HL-60 (cell line): ENCODE results near the gene RPAP2.
A peak's percentile ranks its signal among the peaks of the same experiment; 100 is the strongest.

Experiments used
- DNase-seq, 2 experiments: peaks; one replicate each; pipeline ENCODE4 v3.0.0-alpha.2; 2010 to 2020; ENCODE audit warnings: low read depth in 1 of 2, low spot score in 1 of 2
- H3K27ac ChIP-seq: fragments of 250-450 bp; sonication (Bioruptor Pico); replicated peaks from 2 replicates; pipeline ENCODE4 v1.5.1; 2020; ENCODE audit warnings: mild to moderate bottlenecking, moderate library complexity
- H3K27me3 ChIP-seq: fragments of 250-450 bp; sonication (Bioruptor Pico); 2 replicates; pipeline ENCODE4 v1.5.1; 2021; ENCODE audit warnings: mild to moderate bottlenecking, moderate library complexity; ENCODE audit not compliant: insufficient read depth, poor library complexity, severe bottlenecking
- H3K4me3 ChIP-seq: replicated peaks from 2 replicates; pipeline ENCODE4 v1.5.1; 2011; ENCODE audit warnings: mild to moderate bottlenecking, control low read depth, low read length; ENCODE audit not compliant: insufficient read depth
- GABPA ChIP-seq: IDR thresholded peaks from 2 replicates; pipeline ENCODE4 v1.6.1; 2012; ENCODE audit warnings: low read depth
- POLR2AphosphoS5 ChIP-seq: IDR thresholded peaks from 2 replicates; pipeline ENCODE4 v1.6.1; 2012; ENCODE audit warnings: low read depth
- SPI1 ChIP-seq: IDR thresholded peaks from 2 replicates; pipeline ENCODE4 v1.6.1; 2012; ENCODE audit warnings: low read depth, mild to moderate bottlenecking, borderline replicate concordance
- TF ChIP-seq, protein P1 (sequence below): IDR thresholded peaks from 2 replicates; pipeline ENCODE4 v1.6.1; 2012; ENCODE audit warnings: low read depth; ENCODE audit not compliant: insufficient replicate concordance
- TF ChIP-seq, protein P2 (sequence below): IDR thresholded peaks from one replicate; pipeline ENCODE4 v1.5.1; 2011; ENCODE audit warnings: low read length, control low read depth, inconsistent platforms; ENCODE audit not compliant: insufficient read depth

RPAP2 gene

DNA sequence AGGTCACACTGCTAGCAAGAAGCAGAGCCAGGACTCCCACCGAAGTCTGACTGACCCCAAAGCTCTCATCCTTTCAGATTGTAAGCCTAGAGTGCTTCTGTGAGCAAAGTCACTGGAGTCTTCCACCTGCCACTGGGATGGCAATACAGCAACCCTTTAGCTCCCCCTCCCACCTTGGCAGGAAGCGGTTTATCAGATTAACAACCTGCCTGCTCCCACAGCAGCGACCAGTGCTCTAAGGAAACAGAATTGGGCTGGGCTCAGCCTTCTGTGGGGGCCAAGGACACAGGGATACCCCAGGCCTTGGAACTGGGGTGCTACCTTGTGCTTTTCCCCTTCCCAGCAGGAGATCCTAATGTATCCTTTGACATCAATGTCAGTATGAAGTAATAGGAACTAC lies 111.8 kb downstream of the RPAP2 start:
- H3K27ac ChIP-seq: no peak overlapping the region
- DNase-seq: no peak
- H3K4me3 ChIP-seq: no peak overlapping the region
- H3K27me3 ChIP-seq: no peaks in the 10 kb centered on the region
- TF ChIP-seq SPI1 (no peak), POLR2AphosphoS5 (no peak), GABPA (no peak)
- TF ChIP-seq, protein P1, sequence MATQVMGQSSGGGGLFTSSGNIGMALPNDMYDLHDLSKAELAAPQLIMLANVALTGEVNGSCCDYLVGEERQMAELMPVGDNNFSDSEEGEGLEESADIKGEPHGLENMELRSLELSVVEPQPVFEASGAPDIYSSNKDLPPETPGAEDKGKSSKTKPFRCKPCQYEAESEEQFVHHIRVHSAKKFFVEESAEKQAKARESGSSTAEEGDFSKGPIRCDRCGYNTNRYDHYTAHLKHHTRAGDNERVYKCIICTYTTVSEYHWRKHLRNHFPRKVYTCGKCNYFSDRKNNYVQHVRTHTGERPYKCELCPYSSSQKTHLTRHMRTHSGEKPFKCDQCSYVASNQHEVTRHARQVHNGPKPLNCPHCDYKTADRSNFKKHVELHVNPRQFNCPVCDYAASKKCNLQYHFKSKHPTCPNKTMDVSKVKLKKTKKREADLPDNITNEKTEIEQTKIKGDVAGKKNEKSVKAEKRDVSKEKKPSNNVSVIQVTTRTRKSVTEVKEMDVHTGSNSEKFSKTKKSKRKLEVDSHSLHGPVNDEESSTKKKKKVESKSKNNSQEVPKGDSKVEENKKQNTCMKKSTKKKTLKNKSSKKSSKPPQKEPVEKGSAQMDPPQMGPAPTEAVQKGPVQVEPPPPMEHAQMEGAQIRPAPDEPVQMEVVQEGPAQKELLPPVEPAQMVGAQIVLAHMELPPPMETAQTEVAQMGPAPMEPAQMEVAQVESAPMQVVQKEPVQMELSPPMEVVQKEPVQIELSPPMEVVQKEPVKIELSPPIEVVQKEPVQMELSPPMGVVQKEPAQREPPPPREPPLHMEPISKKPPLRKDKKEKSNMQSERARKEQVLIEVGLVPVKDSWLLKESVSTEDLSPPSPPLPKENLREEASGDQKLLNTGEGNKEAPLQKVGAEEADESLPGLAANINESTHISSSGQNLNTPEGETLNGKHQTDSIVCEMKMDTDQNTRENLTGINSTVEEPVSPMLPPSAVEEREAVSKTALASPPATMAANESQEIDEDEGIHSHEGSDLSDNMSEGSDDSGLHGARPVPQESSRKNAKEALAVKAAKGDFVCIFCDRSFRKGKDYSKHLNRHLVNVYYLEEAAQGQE: no peak
- TF ChIP-seq, protein P2, sequence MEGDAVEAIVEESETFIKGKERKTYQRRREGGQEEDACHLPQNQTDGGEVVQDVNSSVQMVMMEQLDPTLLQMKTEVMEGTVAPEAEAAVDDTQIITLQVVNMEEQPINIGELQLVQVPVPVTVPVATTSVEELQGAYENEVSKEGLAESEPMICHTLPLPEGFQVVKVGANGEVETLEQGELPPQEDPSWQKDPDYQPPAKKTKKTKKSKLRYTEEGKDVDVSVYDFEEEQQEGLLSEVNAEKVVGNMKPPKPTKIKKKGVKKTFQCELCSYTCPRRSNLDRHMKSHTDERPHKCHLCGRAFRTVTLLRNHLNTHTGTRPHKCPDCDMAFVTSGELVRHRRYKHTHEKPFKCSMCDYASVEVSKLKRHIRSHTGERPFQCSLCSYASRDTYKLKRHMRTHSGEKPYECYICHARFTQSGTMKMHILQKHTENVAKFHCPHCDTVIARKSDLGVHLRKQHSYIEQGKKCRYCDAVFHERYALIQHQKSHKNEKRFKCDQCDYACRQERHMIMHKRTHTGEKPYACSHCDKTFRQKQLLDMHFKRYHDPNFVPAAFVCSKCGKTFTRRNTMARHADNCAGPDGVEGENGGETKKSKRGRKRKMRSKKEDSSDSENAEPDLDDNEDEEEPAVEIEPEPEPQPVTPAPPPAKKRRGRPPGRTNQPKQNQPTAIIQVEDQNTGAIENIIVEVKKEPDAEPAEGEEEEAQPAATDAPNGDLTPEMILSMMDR: no peak

DNA sequence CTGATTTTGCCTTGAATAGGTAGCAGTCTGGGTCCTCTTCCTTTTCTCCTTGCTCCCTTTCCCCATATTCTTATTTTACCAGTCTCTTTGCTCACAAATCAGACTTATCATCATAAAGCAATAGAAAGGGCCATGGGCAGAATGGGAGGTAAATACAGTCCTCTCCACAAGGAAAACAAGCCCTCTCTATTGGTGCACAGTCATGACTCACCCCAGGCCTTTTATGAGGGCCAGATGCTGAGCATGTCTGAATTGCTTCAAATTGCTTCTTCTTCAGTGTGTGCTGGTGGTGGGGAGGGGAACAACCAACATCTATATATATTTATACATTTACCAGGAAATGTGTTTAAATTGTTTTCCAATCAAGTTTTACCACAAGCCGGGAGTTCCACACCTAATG lies 112.7 kb downstream of the RPAP2 start:
- H3K27me3 ChIP-seq: no peaks in the 10 kb centered on the region
- TF ChIP-seq, protein P1: no peak
- TF ChIP-seq, protein P2: no peak
- TF ChIP-seq SPI1 (no peak), GABPA (no peak), POLR2AphosphoS5 (no peak)
- no peak for DNase-seq
- H3K4me3 ChIP-seq: no peak overlapping the region
- H3K27ac ChIP-seq: no peak overlapping the region

DNA sequence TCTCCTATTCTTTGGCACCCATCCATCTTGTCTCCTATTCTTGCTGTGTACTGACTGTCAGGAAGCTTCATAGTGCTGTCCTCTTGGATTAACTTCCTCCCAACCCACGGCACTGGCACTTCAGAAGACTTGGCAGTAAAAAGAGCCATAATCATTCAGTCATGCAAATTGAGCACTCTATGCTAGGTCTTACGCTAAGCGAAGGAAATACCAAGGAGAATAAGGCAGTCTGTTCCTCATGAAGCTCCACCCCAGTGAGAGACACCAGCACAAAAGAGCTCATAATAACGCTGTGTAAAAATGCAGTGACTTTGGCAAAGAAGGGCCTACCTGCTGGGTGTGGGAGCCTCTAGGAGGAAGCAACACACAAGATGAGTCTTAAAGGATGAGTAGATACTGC lies 120.8 kb downstream of the RPAP2 start:
- no peak for TF ChIP-seq POLR2AphosphoS5
- Histone ChIP-seq H3K27ac (no peak overlapping the region), H3K27me3 (no peaks in the 10 kb centered on the region), H3K4me3 (no peak overlapping the region)
- DNase-seq: no peak

DNA sequence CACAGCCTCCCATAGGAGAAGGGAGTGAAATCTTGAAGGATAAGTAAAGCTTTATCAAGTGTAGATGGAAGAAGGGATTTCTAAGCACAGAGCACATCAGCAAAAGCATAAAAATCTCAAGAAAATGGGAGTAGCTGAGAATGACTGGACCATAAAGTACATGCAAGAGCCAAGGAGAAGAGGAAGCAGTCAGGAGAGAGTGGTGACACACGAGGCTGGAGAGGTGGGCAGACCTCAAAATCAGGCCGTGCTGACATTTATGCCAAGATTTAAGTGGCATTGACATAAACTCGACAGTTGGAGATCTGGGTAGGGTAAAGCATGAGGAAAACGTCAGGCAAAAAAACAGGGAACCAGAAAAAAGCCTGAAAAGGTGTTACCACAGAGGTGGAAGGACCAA lies 125.5 kb downstream of the RPAP2 start:
- no peak for TF ChIP-seq SPI1
- no peak for TF ChIP-seq GABPA
- TF ChIP-seq, protein P2: no peak
- TF ChIP-seq, protein P1: no peak
- no peak for TF ChIP-seq POLR2AphosphoS5
- Histone ChIP-seq H3K4me3 (no peak overlapping the region), H3K27ac (peak overlapping the region; percentile 22; the same call in 1 of the 2 replicates), H3K27me3 (no peaks in the 10 kb centered on the region)
- DNase-seq: peak; percentile 44 to 60
